ENCODE measurements around the gene SIK3. TPM values are rescaled to one million over a fixed set of nuclear protein-coding genes. Genes with fewer than 3 reads are reported as not detected.

The SIK3 gene
- total RNA-seq, 1 donor from 2014 or later: 32.9 TPM

DNA sequence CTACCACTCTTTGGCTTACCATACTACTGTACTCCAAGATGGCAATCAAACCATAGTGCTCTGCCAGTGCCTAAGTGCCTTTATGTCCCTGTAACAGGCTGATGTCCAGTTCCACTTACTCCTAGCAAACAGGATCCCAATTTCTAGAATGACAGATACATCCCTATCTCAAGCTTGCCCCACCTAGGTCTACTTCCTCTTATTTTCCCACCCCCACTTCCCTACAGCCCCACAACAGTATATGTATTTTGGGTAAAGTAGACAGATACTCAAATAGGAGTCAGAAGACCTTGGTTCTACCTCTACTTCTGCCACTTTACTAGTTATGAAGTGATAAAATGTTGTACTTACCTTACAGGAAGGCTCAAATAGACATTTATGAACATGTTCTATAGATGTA, 24.1 kb downstream of the SIK3 start:
- intact Hi-C loops (cut with DNase I): no loop called here
- TF ChIP-seq, protein P1, sequence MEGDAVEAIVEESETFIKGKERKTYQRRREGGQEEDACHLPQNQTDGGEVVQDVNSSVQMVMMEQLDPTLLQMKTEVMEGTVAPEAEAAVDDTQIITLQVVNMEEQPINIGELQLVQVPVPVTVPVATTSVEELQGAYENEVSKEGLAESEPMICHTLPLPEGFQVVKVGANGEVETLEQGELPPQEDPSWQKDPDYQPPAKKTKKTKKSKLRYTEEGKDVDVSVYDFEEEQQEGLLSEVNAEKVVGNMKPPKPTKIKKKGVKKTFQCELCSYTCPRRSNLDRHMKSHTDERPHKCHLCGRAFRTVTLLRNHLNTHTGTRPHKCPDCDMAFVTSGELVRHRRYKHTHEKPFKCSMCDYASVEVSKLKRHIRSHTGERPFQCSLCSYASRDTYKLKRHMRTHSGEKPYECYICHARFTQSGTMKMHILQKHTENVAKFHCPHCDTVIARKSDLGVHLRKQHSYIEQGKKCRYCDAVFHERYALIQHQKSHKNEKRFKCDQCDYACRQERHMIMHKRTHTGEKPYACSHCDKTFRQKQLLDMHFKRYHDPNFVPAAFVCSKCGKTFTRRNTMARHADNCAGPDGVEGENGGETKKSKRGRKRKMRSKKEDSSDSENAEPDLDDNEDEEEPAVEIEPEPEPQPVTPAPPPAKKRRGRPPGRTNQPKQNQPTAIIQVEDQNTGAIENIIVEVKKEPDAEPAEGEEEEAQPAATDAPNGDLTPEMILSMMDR (IDR thresholded peaks at IDR 0.05): no peak
- Histone ChIP-seq H3K4me3 (no peak overlapping the region), H3K36me3 (no peaks in the 10 kb centered on the region), H3K27me3 (ENCODE audit: low read depth) (no peaks in the 10 kb centered on the region), H3K9me3 (no peaks in the 10 kb centered on the region), H3K27ac (no peak overlapping the region), H3K4me1 (peaks cover 58% of the 10 kb centered on the region)
- DNase-seq: no peak
- peak; percentile 17 to 54 for ATAC-seq

DNA sequence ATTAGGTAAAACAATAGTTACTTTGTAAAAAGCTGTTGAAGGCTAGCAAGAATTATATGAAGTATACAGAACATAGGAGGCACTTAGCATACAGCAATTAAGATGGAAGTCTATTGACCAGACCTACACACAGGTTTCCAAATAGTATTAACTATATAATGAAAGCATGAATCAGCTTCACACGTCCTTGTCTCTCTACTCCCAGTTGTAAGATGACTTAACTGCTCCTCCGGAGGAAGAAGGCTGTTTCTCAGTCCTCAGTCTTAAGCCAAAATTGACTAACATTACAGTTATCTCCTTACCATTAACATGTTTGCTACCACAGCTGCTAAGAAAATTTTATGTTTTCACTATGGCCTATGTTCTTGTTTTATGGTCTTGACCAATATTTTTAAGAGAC, 24.7 kb downstream of the SIK3 start:
- H3K9me3 ChIP-seq: no peaks in the 10 kb centered on the region
- TF ChIP-seq, protein P1 (IDR thresholded peaks at IDR 0.05): no peak
- no peaks in the 10 kb centered on the region for H3K36me3 ChIP-seq
- H3K27me3 ChIP-seq (ENCODE audit: low read depth): no peaks in the 10 kb centered on the region
- no peak overlapping the region for H3K4me3 ChIP-seq
- no peak for ATAC-seq
- intact Hi-C loops (cut with DNase I): no loop called here
- H3K27ac ChIP-seq: no peak overlapping the region
- H3K4me1 ChIP-seq: peaks cover 58% of the 10 kb centered on the region
- DNase-seq: no peak

- TF ChIP-seq, protein P1 (IDR thresholded peaks at IDR 0.05): no peak
- no peak overlapping the region for H3K4me3 ChIP-seq
- ATAC-seq (peak; percentile 75), DNase-seq (no peak)
- peaks cover 58% of the 10 kb centered on the region for H3K4me1 ChIP-seq
- H3K36me3 ChIP-seq: no peaks in the 10 kb centered on the region
- H3K27me3 ChIP-seq (ENCODE audit: low read depth): no peaks in the 10 kb centered on the region
- intact Hi-C loops (cut with DNase I): no loop called here
- peak overlapping the region; percentile 8 for H3K27ac ChIP-seq
- H3K9me3 ChIP-seq: no peaks in the 10 kb centered on the region
These were observed 25.4 kb downstream of the SIK3 start for GRCh38 chr11:117072517-117073461.

DNA sequence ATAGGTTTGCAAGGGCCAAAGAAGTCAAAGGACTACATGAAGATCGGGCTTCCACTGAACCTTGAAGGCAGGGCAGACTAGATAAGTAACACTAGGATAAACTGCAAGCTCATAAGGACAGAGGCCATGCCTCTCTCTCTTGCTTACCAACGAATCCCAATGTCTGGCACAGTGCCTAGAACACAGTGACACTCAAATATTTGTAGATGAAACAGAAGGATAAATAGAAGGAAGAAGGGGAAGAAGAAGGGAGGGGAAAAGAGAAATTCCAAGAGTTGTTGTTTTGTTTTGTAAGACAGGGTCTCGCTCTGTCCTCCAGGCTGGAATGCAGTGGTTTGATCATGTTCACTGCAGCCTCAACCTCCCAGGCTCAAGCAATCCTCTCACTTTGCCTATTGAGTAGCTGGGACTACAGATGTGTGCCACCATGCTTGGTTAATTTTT, 26.9 kb downstream of the SIK3 start:
- TF ChIP-seq, protein P1 (IDR thresholded peaks at IDR 0.05): no peak
- Histone ChIP-seq H3K4me1 (peaks cover 47% of the 10 kb centered on the region), H3K36me3 (no peaks in the 10 kb centered on the region), H3K4me3 (no peak overlapping the region), H3K27ac (no peak overlapping the region), H3K9me3 (no peaks in the 10 kb centered on the region), H3K27me3 (ENCODE audit: low read depth) (no peaks in the 10 kb centered on the region)
- intact Hi-C loops (cut with DNase I): no loop called here
- ATAC-seq (peak in 1 of 2 donors; percentile 54), DNase-seq (no peak)

- H3K27me3 ChIP-seq (ENCODE audit: low read depth): no peaks in the 10 kb centered on the region
These were observed 28.2 kb downstream of the SIK3 start for GRCh38 chr11:117070016-117070415.

More at GRCh38 chr11:117070016-117070415, 28.2 kb downstream of the SIK3 start:
- Histone ChIP-seq H3K4me1 (peaks cover 47% of the 10 kb centered on the region), H3K9me3 (no peaks in the 10 kb centered on the region), H3K27ac (no peak overlapping the region), H3K4me3 (no peak overlapping the region), H3K36me3 (no peaks in the 10 kb centered on the region)
- intact Hi-C loops (cut with DNase I): no loop called here
- ATAC-seq: no peak
- no peak for DNase-seq
- TF ChIP-seq, protein P1 (IDR thresholded peaks at IDR 0.05): no peak

All from lower lobe of right lung (tissue), 2 donors.